GM21381 (cell line): ENCODE data around the gene CCL27.
"Not testable (repeated sequence)": the region's sequence is repeated elsewhere in the genome, so short reads cannot be mapped to it uniquely, and the experiment has no call there.

Experiments used
- ATAC-seq: cut with Tn5 transposase; IDR thresholded peaks from one replicate; pipeline ENCODE4 v1.9.1; 2021; ENCODE audit warnings: mild to moderate bottlenecking, moderate library complexity; ENCODE audit not compliant: unreplicated experiment

Gene CCL27

GRCh38 chr9:34651876-34652601 is 10.4 kb downstream of the CCL27 start, which contains the start of gene IL11RA:
Gene IL11RA (plus strand): TSS chr9:34652185. CDS start chr9:34655218, 3,033 bp downstream.
- ATAC-seq, result no peak

GRCh38 chr9:34651321-34651720 is 11.1 kb downstream of the CCL27 start:
- ATAC-seq, result no peak

- no peak for ATAC-seq
These were observed 11.6 kb downstream of the CCL27 start for GRCh38 chr9:34650816-34651215.

GRCh38 chr9:34648673-34649072 is 13.8 kb downstream of the CCL27 start:
- ATAC-seq, result no peak

- ATAC-seq, result no peak
These were observed 14.8 kb downstream of the CCL27 start for GRCh38 chr9:34647651-34648050.

GRCh38 chr9:34647084-34647403 is 15.4 kb downstream of the CCL27 start:
- ATAC-seq, result no peak

GRCh38 chr9:34646211-34647083 is 16.0 kb downstream of the CCL27 start, which contains the start of gene GALT:
Gene GALT (plus strand): TSS chr9:34646675. CDS start chr9:34646705, 30 bp downstream.
- peak; percentile 85 for ATAC-seq

- no peak for ATAC-seq
These were observed 17.6 kb downstream of the CCL27 start for GRCh38 chr9:34644766-34645314.

- no peak for ATAC-seq
These were observed 19.8 kb downstream of the CCL27 start for GRCh38 chr9:34642679-34643078.

- not testable (repeated sequence) for ATAC-seq
These were observed 23.1 kb downstream of the CCL27 start for GRCh38 chr9:34639322-34639721.

- no peak for ATAC-seq
These were observed 24.4 kb downstream of the CCL27 start for GRCh38 chr9:34638138-34638445.

GRCh38 chr9:34637356-34638137 is 24.9 kb downstream of the CCL27 start, which contains the start of gene SIGMAR1:
Gene SIGMAR1 (minus strand): TSS chr9:34637787. CDS start chr9:34637697, 90 bp downstream.
- peak; percentile 92 for ATAC-seq

- ATAC-seq, result no peak
These were observed 25.6 kb downstream of the CCL27 start for GRCh38 chr9:34636791-34637355.

GRCh38 chr9:34635556-34635955 is 26.9 kb downstream of the CCL27 start:
- no peak for ATAC-seq

GRCh38 chr9:34634551-34635248 is 27.8 kb downstream of the CCL27 start:
- no peak for ATAC-seq

- no peak for ATAC-seq
These were observed 28.5 kb downstream of the CCL27 start for GRCh38 chr9:34633851-34634550.

- ATAC-seq, result no peak
These were observed 29.3 kb downstream of the CCL27 start for GRCh38 chr9:34633166-34633565.

- no peak for ATAC-seq
These were observed 31.9 kb downstream of the CCL27 start for GRCh38 chr9:34630402-34631154.

- ATAC-seq, result no peak
These were observed 33.0 kb downstream of the CCL27 start for GRCh38 chr9:34629491-34629808.
